ENCODE data around the gene PRKG2.
A peak's percentile ranks its signal among the peaks of the same experiment; 100 is the strongest.
"Not testable (repeated sequence)": the region's sequence is repeated elsewhere in the genome, so short reads cannot be mapped to it uniquely, and the experiment has no call there.

The PRKG2 gene, protein sequence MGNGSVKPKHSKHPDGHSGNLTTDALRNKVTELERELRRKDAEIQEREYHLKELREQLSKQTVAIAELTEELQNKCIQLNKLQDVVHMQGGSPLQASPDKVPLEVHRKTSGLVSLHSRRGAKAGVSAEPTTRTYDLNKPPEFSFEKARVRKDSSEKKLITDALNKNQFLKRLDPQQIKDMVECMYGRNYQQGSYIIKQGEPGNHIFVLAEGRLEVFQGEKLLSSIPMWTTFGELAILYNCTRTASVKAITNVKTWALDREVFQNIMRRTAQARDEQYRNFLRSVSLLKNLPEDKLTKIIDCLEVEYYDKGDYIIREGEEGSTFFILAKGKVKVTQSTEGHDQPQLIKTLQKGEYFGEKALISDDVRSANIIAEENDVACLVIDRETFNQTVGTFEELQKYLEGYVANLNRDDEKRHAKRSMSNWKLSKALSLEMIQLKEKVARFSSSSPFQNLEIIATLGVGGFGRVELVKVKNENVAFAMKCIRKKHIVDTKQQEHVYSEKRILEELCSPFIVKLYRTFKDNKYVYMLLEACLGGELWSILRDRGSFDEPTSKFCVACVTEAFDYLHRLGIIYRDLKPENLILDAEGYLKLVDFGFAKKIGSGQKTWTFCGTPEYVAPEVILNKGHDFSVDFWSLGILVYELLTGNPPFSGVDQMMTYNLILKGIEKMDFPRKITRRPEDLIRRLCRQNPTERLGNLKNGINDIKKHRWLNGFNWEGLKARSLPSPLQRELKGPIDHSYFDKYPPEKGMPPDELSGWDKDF

DNA sequence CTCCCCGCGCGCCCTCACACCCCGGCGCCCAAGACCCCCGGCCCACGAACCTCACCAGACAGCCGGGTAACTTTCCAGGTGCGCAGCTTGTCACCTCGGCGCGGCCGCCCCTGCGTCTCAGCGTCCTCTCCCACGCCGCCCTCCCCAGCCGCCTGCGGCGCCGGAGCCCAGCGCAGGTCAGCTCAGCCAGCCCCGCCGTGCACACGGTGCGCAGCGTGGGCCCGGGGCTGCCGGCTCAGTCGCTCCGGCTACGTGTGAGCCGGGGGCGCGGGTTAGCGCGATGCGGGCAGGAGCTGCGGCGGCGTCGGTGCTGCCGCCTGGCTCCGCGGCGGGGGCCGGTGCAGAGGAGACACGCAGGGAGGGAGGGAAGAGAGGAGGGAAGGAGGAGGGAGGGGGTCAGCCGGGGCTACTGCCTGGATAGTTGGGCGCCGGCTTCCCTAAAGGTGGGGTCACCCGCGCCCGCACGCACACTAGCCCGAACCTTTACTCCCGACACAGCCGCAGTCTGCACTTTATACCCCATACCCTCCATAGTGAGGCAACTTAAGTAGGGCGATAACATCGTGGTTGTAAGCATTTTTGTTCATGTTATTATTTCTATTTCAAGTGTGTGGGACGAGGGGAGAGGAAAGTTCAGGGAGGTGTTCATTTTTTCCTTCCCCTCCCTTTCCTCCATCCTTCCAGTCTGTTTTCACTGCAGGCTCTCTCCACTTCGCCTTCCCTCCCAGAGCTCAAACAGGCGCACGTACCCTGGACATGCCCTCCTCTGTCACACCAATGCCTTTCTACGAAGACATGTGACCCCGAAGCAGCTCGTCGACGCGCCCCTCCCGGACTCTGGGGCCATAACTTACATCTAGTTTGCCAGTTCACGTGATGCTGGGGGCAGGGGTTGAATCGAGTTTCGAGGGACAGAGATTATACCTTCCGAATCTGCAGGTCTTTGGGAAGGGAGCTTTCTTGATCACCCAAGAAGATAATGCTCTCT lies at the start of gene PRKG2:
Gene PRKG2, minus strand, starts transcription at position 342 of the 988 bp plus-strand sequence. CDS start 10,175 bp downstream, outside the sequence.
- DNase-seq = peak in 1 of 2 donors; percentile 1

- no peak for DNase-seq
These were observed 45.5 kb upstream of the PRKG2 start for GRCh38 chr4:81260443-81261101.

DNA sequence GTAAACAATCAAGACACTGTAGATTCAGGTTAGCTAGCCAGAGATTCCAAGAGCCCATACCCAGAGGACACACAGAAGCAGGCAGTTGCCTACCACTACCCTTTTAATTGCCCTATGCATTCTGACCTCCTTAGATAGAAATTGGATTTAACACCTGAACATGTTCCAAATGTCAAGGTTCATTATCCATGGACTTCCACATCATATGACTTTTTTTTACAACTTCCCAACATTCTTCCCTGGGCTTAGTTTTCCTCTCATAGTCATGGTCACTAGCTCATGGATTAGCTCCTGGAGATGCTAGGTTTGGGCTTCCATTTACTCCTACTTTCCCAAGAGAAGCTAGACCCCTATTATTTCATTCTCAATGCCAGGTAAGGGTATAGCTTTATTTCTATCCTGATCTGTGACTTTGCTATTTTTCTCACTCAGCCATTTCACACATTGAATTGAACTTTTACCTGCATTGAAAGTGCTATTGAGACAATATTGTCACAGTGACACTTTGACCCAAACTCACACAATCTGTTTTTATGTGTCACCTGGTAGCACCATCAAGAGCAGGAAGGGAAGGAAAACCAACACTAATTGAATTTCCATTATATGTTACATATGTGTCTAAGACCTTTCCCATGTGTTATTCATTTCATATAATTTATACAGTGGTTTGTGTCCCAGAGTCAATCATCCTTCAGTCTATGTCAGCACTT lies 44.0 kb upstream of the PRKG2 start:
- no peak for DNase-seq

DNA sequence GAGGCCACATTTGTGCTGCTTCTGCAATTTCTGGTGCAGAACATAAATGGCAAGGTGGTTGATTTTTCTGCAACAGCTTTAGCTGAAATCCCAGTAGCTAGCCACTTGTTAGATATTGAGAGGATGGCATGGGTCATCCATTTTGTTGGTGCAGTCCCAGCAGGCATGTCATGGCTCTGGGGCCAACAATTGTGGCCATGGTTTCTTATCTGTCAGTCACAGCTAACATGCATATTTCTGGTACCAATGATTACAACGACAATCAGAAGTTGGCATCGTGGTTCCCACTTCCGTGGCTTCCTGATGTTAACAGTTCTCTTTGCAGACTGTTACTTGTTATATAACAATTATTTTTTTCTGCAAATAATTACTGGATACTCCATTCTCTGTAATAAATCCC lies 42.8 kb upstream of the PRKG2 start:
- no peak for DNase-seq

DNA sequence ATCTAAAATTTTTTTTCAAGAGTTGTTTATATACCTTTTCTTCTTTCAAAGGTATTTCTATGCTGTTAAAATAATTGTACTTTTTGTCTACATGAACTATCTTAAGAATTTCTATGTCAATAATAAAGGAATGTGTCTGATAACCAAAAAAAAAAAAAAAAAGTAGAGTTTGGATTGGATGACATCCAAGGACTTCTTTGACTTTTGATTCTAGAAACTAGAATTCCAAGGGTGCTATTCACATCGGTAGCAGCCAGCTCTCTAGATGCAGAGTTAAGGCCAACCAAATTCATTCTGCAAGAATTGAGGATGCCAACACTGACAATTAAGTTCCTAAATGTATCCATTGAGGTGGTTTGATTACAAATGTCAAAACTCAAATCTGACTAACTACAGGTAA lies 42.0 kb upstream of the PRKG2 start:
- no peak for DNase-seq

- no peak for DNase-seq
These were observed 41.3 kb upstream of the PRKG2 start for GRCh38 chr4:81256059-81256970.

DNA sequence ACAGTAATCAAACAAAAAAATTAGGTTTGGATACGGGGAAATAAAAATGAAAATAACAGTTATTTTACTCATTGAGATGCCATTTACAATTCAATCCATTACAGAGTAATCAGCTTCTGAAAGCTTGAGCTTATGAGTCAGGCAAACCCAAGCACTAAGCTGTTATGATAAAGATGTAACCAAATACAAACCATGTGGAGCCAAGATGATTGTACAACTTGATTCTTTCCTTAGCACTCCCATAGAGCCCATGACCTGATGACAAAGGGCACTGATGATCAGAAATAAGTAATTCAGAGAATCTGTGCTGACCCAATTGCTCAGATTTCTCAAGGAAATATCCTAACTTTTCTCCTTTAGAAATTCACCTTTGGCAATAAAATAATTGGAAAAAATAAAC lies 40.5 kb upstream of the PRKG2 start:
- DNase-seq = no peak

DNA sequence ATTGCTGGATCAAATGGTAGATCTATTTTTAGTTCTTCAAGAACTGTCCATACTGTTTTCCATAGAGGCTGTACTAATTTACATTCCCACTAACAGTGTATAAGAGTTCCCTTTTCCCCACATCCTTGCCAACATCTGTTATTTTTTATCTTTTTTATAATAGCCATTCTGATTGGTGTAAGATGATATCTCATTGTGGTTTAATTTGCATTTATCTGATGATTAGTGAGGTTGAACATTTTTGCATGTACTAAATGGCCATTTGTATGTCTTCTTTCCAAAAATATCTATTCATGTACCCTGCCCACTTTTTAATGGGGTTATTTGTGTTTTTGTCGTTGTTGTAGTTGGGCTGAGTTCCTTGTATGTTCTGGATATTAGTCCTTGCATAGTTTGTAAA lies 35.4 kb upstream of the PRKG2 start:
- DNase-seq = no peak

GRCh38 chr4:81245218-81246009 lies 30.4 kb upstream of the PRKG2 start:
- DNase-seq = no peak

DNA sequence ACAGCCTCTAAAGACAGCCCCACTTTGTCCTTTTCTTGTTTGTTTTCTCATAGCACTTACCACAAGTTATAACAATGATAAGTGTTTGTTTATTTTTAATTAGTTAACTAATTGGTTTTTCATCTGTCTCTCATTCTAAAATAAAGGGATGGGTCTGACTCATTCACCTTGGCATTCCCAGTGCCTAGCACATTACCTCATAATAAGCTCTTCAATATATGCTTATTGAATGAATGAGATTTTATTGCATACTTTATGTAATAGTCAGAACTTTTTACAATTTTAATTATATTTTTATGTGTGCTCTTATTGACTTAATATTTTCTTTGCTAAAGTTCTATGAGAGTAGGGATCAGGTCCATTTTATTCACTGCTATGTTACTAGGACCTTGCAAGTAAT lies 22.8 kb upstream of the PRKG2 start:
- DNase-seq = no peak

DNA sequence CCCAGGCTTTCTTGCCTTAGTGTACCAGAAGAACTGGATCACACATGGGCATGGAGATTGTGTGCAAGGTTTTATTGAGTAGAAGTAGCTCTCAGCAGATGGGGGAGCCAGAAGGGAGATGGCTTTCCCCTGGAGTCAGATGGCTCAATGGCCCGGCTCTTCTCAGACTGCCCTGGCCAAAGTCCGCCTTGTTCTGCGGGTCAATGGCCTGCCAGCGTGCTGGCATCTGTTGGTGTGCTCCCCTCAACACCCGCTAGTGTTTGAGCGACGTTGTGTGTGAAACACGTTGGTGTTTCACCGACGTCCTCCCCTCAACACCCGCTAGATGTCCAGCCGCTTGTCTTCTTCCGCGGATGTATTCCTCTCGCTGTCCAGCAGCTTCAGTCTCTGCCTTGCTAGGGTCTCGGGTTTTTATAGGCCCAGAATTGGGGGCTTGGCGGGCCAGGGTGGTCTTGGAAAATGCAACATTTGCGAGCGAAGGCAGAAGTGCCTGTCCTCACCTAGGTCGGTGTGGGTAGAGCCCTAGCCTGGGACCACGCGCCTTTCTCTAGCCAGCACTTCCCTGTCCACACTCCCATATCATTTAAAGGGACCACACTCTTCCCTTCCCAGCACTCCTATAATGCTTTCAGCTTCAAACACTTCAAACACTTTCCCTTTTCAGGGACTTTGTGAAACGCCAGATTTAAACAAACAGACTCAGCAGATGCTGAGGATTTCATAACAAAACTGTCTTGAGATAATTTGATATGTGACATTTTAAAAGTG lies 21.1 kb upstream of the PRKG2 start:
- DNase-seq = no peak

- no peak for DNase-seq
These were observed 12.9 kb upstream of the PRKG2 start for GRCh38 chr4:81227968-81228367.

- no peak for DNase-seq
These were observed 12.1 kb upstream of the PRKG2 start for GRCh38 chr4:81227138-81227537.

- DNase-seq = no peak
These were observed 10.2 kb upstream of the PRKG2 start for GRCh38 chr4:81225252-81225651.

DNA sequence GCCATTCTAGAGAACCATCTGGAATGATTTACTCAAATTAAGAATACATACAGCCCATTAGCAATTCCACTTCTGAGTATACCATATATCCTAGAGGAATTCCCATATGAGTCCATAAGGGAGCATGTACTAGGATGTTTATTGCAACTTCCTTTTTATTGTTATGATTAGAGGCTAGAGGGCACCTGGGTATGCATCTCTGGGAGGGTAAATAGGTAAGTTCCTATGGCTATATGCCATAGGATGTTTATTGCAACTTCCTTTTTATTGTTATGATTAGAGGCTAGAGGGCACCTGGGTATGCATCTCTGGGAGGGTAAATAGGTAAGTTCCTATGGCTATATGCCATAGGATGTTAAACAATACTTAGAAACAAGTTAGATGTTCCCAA lies 7.1 kb upstream of the PRKG2 start:
- not testable (repeated sequence) for DNase-seq

DNA sequence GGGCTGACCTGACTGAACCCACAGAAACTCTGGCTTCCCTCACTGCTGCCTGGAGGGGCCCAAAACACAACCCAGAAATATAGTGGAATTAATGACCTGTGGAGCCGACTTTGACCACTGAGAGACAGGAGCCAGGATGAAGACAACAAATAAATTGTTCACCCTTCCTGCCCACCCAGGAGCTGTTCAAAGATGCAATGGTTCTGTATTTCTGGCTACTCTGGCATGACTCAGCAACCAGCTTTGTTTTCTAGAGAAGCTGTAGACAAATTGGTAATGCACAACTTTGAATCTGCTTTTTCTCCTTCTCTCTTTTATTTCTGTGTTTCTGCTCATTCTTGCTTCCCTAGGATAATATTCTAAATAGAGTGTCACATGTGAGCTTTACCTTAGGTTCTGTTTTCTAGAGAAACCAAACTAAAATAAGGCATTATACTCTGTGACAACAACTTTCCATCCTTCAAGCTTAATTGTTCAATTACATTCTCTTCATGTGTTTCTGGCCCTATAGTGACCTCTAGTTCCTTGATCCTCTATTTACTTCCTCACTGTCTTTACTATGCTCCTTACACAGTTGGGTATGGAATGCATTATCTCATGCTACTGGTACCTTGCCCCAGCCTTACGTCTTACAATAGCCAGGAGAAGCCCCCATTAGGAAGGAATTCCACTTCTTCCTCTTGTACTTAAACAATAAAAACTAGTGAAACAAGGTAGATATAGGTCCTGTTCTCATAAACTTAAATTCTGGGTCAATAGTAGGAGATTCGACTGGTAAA lies 6.5 kb upstream of the PRKG2 start:
- no peak for DNase-seq

DNA sequence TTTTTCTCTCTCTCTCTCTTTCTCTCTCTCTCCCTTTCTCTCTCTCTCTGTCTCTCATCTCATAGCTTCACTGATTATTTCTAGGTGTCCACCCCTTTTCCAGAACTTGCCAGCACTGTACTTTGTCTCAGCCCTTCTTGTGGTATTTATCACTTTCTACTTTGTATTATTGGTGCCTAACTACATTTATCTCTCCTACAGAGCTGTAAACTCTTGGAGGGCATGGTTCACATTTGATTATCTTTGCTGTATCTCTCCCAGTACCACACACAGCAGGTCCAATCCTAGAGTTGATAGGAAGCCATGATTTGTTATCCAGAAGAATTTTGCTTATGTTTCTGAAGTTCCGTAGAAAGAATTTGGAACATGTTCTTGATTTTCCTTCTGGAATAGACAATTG lies 5.2 kb upstream of the PRKG2 start:
- no peak for DNase-seq

- no peak for DNase-seq
These were observed 3.2 kb upstream of the PRKG2 start for GRCh38 chr4:81218206-81218605.
